ENCODE data around the gene RNF169.

RNF169 gene

GRCh38 chr11:74849525-74850391 is 101.1 kb downstream of the RNF169 start:
- Histone ChIP-seq H3K4me1 (ENCODE audit: insufficient read depth, low read length) (no peaks in the 10 kb centered on the region), H3K27me3 (ENCODE audit: insufficient read depth, low read length, poor library complexity) (no peaks in the 10 kb centered on the region), H3K27ac (ENCODE audit: low read length) (no peak overlapping the region), H4K20me1 (ENCODE audit: insufficient read depth, low read length) (no peaks in the 10 kb centered on the region), H3K79me2 (ENCODE audit: insufficient read depth, low read length) (no peaks in the 10 kb centered on the region), H2AFZ (ENCODE audit: low read depth, low read length) (no peak overlapping the region), H3K4me2 (ENCODE audit: insufficient read depth, low read length) (no peak overlapping the region), H3K4me3 (ENCODE audit: low read depth in 1 of 2, low read length in 2 of 2) (no peak overlapping the region), H3K36me3 (ENCODE audit: insufficient read depth, low read length) (peaks cover 53% of the 10 kb centered on the region), H3K9ac (ENCODE audit: low read depth, low read length) (no peak overlapping the region), H3K9me3 (ENCODE audit: insufficient read depth, low read length, severe bottlenecking) (no peaks in the 10 kb centered on the region)
- DNase-seq (no peak), ATAC-seq (ENCODE audit: insufficient read depth, low read depth) (no peak)
- TF ChIP-seq EZH2 (IDR thresholded peaks at IDR 0.05; ENCODE audit: borderline replicate concordance, low read depth, low read length, severe bottlenecking) (no peak), CTCF (IDR thresholded peaks at IDR 0.05; ENCODE audit: borderline replicate concordance, extremely low read depth, low read length, poor library complexity, severe bottlenecking) (no peak)

GRCh38 chr11:74853223-74853622 is 104.6 kb downstream of the RNF169 start:
- H4K20me1 ChIP-seq (ENCODE audit: insufficient read depth, low read length), result no peaks in the 10 kb centered on the region

DNA sequence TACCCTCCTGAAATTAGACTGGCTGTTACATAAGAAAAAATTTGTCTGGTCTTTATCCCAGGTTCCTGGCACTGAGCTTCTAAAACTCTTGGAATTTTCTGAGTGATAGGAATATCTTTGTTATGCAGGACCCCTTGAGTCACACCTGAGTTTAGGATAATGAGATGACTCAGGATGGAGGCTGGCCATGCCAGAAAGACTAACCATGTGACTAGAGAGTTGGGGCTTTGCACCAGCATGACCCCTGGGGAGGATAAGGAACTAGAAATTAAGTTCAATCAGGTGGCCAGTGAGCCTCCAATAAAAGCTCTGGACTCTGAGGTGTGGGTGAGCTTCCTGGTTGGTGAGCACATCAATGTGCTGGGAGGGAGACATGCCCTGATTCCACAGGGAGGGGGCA is 112.1 kb downstream of the RNF169 start:
- no peaks in the 10 kb centered on the region for H3K79me2 ChIP-seq (ENCODE audit: insufficient read depth, low read length)
- TF ChIP-seq EZH2 (IDR thresholded peaks at IDR 0.05; ENCODE audit: borderline replicate concordance, low read depth, low read length, severe bottlenecking), result no peak
- H3K27me3 ChIP-seq (ENCODE audit: insufficient read depth, low read length, poor library complexity), result no peaks in the 10 kb centered on the region
- no peak overlapping the region for H3K27ac ChIP-seq (ENCODE audit: low read length)
- no peak overlapping the region for H3K4me2 ChIP-seq (ENCODE audit: insufficient read depth, low read length)
- H3K9ac ChIP-seq (ENCODE audit: low read depth, low read length), result no peak overlapping the region
- no peak for ATAC-seq (ENCODE audit: insufficient read depth, low read depth)
- H3K36me3 ChIP-seq (ENCODE audit: insufficient read depth, low read length), result peaks cover 81% of the 10 kb centered on the region
- no peaks in the 10 kb centered on the region for H3K4me1 ChIP-seq (ENCODE audit: insufficient read depth, low read length)
- no peaks in the 10 kb centered on the region for H4K20me1 ChIP-seq (ENCODE audit: insufficient read depth, low read length)
- H3K9me3 ChIP-seq (ENCODE audit: insufficient read depth, low read length, severe bottlenecking), result peaks cover 27% of the 10 kb centered on the region
- DNase-seq, result no peak
- no peak overlapping the region for H2AFZ ChIP-seq (ENCODE audit: low read depth, low read length)
- no peak overlapping the region for H3K4me3 ChIP-seq (ENCODE audit: low read depth in 1 of 2, low read length in 2 of 2)

More at GRCh38 chr11:74853223-74853622, 104.6 kb downstream of the RNF169 start:
- ATAC-seq (ENCODE audit: insufficient read depth, low read depth) (no peak), DNase-seq (no peak)
- Histone ChIP-seq H3K27me3 (ENCODE audit: insufficient read depth, low read length, poor library complexity) (no peaks in the 10 kb centered on the region), H3K4me3 (ENCODE audit: low read depth in 1 of 2, low read length in 2 of 2) (no peak overlapping the region), H3K9me3 (ENCODE audit: insufficient read depth, low read length, severe bottlenecking) (no peaks in the 10 kb centered on the region), H3K9ac (ENCODE audit: low read depth, low read length) (no peak overlapping the region), H3K36me3 (ENCODE audit: insufficient read depth, low read length) (peaks cover 44% of the 10 kb centered on the region), H3K27ac (ENCODE audit: low read length) (no peak overlapping the region), H3K4me2 (ENCODE audit: insufficient read depth, low read length) (no peak overlapping the region), H3K4me1 (ENCODE audit: insufficient read depth, low read length) (no peaks in the 10 kb centered on the region), H3K79me2 (ENCODE audit: insufficient read depth, low read length) (no peaks in the 10 kb centered on the region), H2AFZ (ENCODE audit: low read depth, low read length) (no peak overlapping the region)
- no peak for TF ChIP-seq CTCF (IDR thresholded peaks at IDR 0.05; ENCODE audit: borderline replicate concordance, extremely low read depth, low read length, poor library complexity, severe bottlenecking)
- no peak for TF ChIP-seq EZH2 (IDR thresholded peaks at IDR 0.05; ENCODE audit: borderline replicate concordance, low read depth, low read length, severe bottlenecking)

- H3K4me3 ChIP-seq (ENCODE audit: low read depth in 1 of 2, low read length in 2 of 2), result no peak overlapping the region
- no peaks in the 10 kb centered on the region for H3K4me1 ChIP-seq (ENCODE audit: insufficient read depth, low read length)
- H3K9me3 ChIP-seq (ENCODE audit: insufficient read depth, low read length, severe bottlenecking), result peaks cover 53% of the 10 kb centered on the region
- H3K79me2 ChIP-seq (ENCODE audit: insufficient read depth, low read length), result no peaks in the 10 kb centered on the region
- H3K4me2 ChIP-seq (ENCODE audit: insufficient read depth, low read length), result no peak overlapping the region
- no peak overlapping the region for H2AFZ ChIP-seq (ENCODE audit: low read depth, low read length)
- H3K27ac ChIP-seq (ENCODE audit: low read length), result no peak overlapping the region
- H3K36me3 ChIP-seq (ENCODE audit: insufficient read depth, low read length), result peaks cover 90% of the 10 kb centered on the region
- ATAC-seq (ENCODE audit: insufficient read depth, low read depth), result no peak
- TF ChIP-seq CTCF (IDR thresholded peaks at IDR 0.05; ENCODE audit: borderline replicate concordance, extremely low read depth, low read length, poor library complexity, severe bottlenecking) (no peak), EZH2 (IDR thresholded peaks at IDR 0.05; ENCODE audit: borderline replicate concordance, low read depth, low read length, severe bottlenecking) (no peak)
- H3K27me3 ChIP-seq (ENCODE audit: insufficient read depth, low read length, poor library complexity), result no peaks in the 10 kb centered on the region
- H3K9ac ChIP-seq (ENCODE audit: low read depth, low read length), result no peak overlapping the region
- no peak for DNase-seq
- no peaks in the 10 kb centered on the region for H4K20me1 ChIP-seq (ENCODE audit: insufficient read depth, low read length)
Observed at GRCh38 chr11:74863410-74863809, 114.8 kb downstream of the RNF169 start.

All from DND-41 (cell line).